NCI-H524 (cell line): Measurements from ENCODE around the gene NUDT1.

Experiments used
- DNase-seq, 2 experiments: peaks; one replicate each; lab custom pipeline; 2025; lab: John Stamatoyannopoulos, UW

Gene NUDT1

GRCh38 chr7:2205036-2205780 is 36.8 kb upstream of the NUDT1 start:
- no peak for DNase-seq

GRCh38 chr7:2208712-2209111 is 33.3 kb upstream of the NUDT1 start:
- no peak for DNase-seq

- peak; percentile 26 to 54 for DNase-seq
Measured at GRCh38 chr7:2209146-2209960, 32.7 kb upstream of the NUDT1 start.

- DNase-seq = no peak
Measured at GRCh38 chr7:2209961-2210323, 32.1 kb upstream of the NUDT1 start.

- DNase-seq = no peak
Measured at GRCh38 chr7:2210551-2211258, 31.3 kb upstream of the NUDT1 start.

GRCh38 chr7:2211259-2211880 is 30.7 kb upstream of the NUDT1 start:
- DNase-seq = no peak

- no peak for DNase-seq
Measured at GRCh38 chr7:2211926-2212325, 30.1 kb upstream of the NUDT1 start.

- DNase-seq = no peak
Measured at GRCh38 chr7:2212906-2213305, 29.1 kb upstream of the NUDT1 start.

GRCh38 chr7:2213551-2214215 is 28.3 kb upstream of the NUDT1 start:
- DNase-seq = no peak

GRCh38 chr7:2214636-2215035 is 27.4 kb upstream of the NUDT1 start:
- DNase-seq = no peak

- DNase-seq = no peak
Measured at GRCh38 chr7:2215851-2216250, 26.2 kb upstream of the NUDT1 start.

- DNase-seq = no peak
Measured at GRCh38 chr7:2217206-2217605, 24.8 kb upstream of the NUDT1 start.

GRCh38 chr7:2217716-2218443 is 24.1 kb upstream of the NUDT1 start:
- no peak for DNase-seq

- DNase-seq = no peak
Measured at GRCh38 chr7:2218444-2218785, 23.6 kb upstream of the NUDT1 start.

GRCh38 chr7:2219136-2219535 is 22.9 kb upstream of the NUDT1 start:
- DNase-seq = no peak

- no peak for DNase-seq
Measured at GRCh38 chr7:2219606-2220005, 22.4 kb upstream of the NUDT1 start.

GRCh38 chr7:2220030-2220429 is 22.0 kb upstream of the NUDT1 start:
- no peak for DNase-seq

- no peak for DNase-seq
Measured at GRCh38 chr7:2220506-2220905, 21.5 kb upstream of the NUDT1 start.

- no peak for DNase-seq
Measured at GRCh38 chr7:2220954-2221353, 21.1 kb upstream of the NUDT1 start.

GRCh38 chr7:2222516-2222915 is 19.5 kb upstream of the NUDT1 start:
- no peak for DNase-seq

- no peak for DNase-seq
Measured at GRCh38 chr7:2223321-2223720, 18.7 kb upstream of the NUDT1 start.
